Endothelial cell of umbilical vein (primary cell): Measurements from ENCODE around the gene REPS2. TPM values are rescaled to one million over a fixed set of nuclear protein-coding genes. Genes with fewer than 3 reads are reported as not detected.

Experiments used
- BruUV-seq: library from RNA; stranded (reverse); fragments of 400-500 nt; replicated peaks from 2 replicates; lab custom pipeline; 2021; lab: Mats Ljungman, UMichigan
- CTCF ChIA-PET: fragments of 300-600, 350-600 bp; sonication (Branson Sonifier 250); formaldehyde crosslinking; loops from one replicate; lab custom pipeline; 2021; ENCODE audit warnings: antibody characterized with exemption, inconsistent platforms; lab: Charles Lee
- POLR2A ChIA-PET: fragments of 300-600, 350-600 bp; sonication (Branson Sonifier 250); formaldehyde crosslinking; loops from one replicate; lab custom pipeline; 2021; ENCODE audit warnings: antibody characterized with exemption, inconsistent platforms; lab: Charles Lee
- DNase-seq: peaks from one replicate; pipeline ENCODE4 v3.0.0-alpha.2; 2011; ENCODE audit warnings: low read depth, low spot score
- FAIRE-seq: peaks from 2 replicates; lab custom pipeline; 2011; peaks lifted over from hg19 to GRCh38; lab: Jason Lieb, UNC
- H2AFZ ChIP-seq: 2 replicates; pipeline ENCODE4 v1.6.0; 2012; ENCODE audit warnings: low read depth, low read length, control low read depth, inconsistent platforms
- H3K27ac ChIP-seq: 2 replicates; pipeline ENCODE4 v1.5.1; 2011; ENCODE audit warnings: low read depth, mild to moderate bottlenecking, control low read depth, low read length, moderate library complexity; ENCODE audit not compliant: insufficient read depth
- H3K27me3 ChIP-seq, 2 experiments: 2 replicates each; pipeline versions ENCODE4 v1.6.0 to v1.6.1; 2011; ENCODE audit warnings: low read length in 2 of 2, mixed read lengths in 1 of 2; ENCODE audit not compliant: control insufficient read depth in 2 of 2, insufficient read depth in 2 of 2
- H3K36me3 ChIP-seq, 2 experiments: 2 replicates in 1 of 2; 3 replicates in 1 of 2; pipeline ENCODE4 v1.5.1; 2011; ENCODE audit warnings: low read length in 2 of 2, mild to moderate bottlenecking in 1 of 2, moderate library complexity in 1 of 2; ENCODE audit not compliant: control insufficient read depth in 2 of 2, insufficient read depth in 2 of 2; ENCODE audit errors: extremely low read depth in 1 of 2
- H3K4me1 ChIP-seq: 3 replicates; pipeline ENCODE4 v1.5.1; 2011; ENCODE audit warnings: mild to moderate bottlenecking, low read length; ENCODE audit not compliant: control insufficient read depth, insufficient read depth; ENCODE audit errors: extremely low read depth
- H3K4me2 ChIP-seq: 2 replicates; pipeline ENCODE4 v1.6.1; 2011; ENCODE audit warnings: low read length, control low read depth, mixed read lengths; ENCODE audit not compliant: insufficient read depth
- H3K4me3 ChIP-seq, 3 experiments: fragments of 200-600 bp in 1 of 3; sonication (generic), shearing (Covaris generic) in 1 of 3; replicated peaks in 1 of 3; 2 replicates each; pipeline ENCODE4 v1.5.1; 2011 to 2016; ENCODE audit warnings: control low read depth in 3 of 3, low read length in 3 of 3, mild to moderate bottlenecking in 2 of 3, inconsistent platforms in 1 of 3, low read depth in 1 of 3, moderate library complexity in 1 of 3; ENCODE audit not compliant: insufficient read depth in 1 of 3
- H3K79me2 ChIP-seq: 2 replicates; pipeline ENCODE4 v1.6.0; 2012; ENCODE audit warnings: low read length, inconsistent platforms; ENCODE audit not compliant: control insufficient read depth, insufficient read depth
- H3K9ac ChIP-seq: replicated peaks from 2 replicates; pipeline ENCODE3; 2011; ENCODE audit warnings: low read length, control low read depth; ENCODE audit not compliant: insufficient read depth; ENCODE audit errors: extremely low read depth
- H3K9me1 ChIP-seq: replicated peaks from 3 replicates; pipeline ENCODE4 v1.6.0; 2011; ENCODE audit warnings: mild to moderate bottlenecking, low read length; ENCODE audit not compliant: control insufficient read depth, insufficient read depth; ENCODE audit errors: extremely low read depth
- H3K9me3 ChIP-seq: replicated peaks from 2 replicates; pipeline ENCODE4 v1.5.1; 2012; ENCODE audit warnings: low read length, inconsistent platforms; ENCODE audit not compliant: control insufficient read depth, insufficient read depth
- H4K20me1 ChIP-seq: replicated peaks from 2 replicates; pipeline ENCODE3; 2011; ENCODE audit warnings: mild to moderate bottlenecking, low read length; ENCODE audit not compliant: control insufficient read depth, insufficient read depth; ENCODE audit errors: extremely low read depth
- EZH2 ChIP-seq: IDR thresholded peaks from 2 replicates; pipeline ENCODE4 v1.6.1; 2012; ENCODE audit warnings: borderline replicate concordance, low read depth, mild to moderate bottlenecking, moderate library complexity, low read length, inconsistent platforms; ENCODE audit not compliant: severe bottlenecking
- FOS ChIP-seq: IDR thresholded peaks from 2 replicates; pipeline ENCODE4 v1.6.1; 2011; ENCODE audit warnings: mild to moderate bottlenecking, low read length, moderate library complexity, borderline replicate concordance; ENCODE audit not compliant: insufficient read depth
- GATA2 ChIP-seq: IDR thresholded peaks from 2 replicates; pipeline ENCODE4 v1.7.0; 2011; ENCODE audit warnings: low read depth, mild to moderate bottlenecking, moderate library complexity, mixed read lengths, low read length; ENCODE audit not compliant: insufficient read length, insufficient read depth
- JUN ChIP-seq: IDR thresholded peaks from 2 replicates; pipeline ENCODE4 v1.6.1; 2011; ENCODE audit warnings: borderline replicate concordance, low read depth; ENCODE audit not compliant: insufficient read length, insufficient read depth
- MYC ChIP-seq: IDR thresholded peaks from one replicate; pipeline ENCODE4 v1.6.1; 2011; ENCODE audit warnings: mild to moderate bottlenecking, low read depth, low read length
- POLR2A ChIP-seq: IDR thresholded peaks from 2 replicates; pipeline ENCODE4 v1.6.1; 2012; ENCODE audit warnings: low read depth, mild to moderate bottlenecking, control low read depth, low read length
- POLR2AphosphoS5 ChIP-seq: IDR thresholded peaks from 2 replicates; pipeline ENCODE4 v1.6.1; 2012; ENCODE audit warnings: low read depth, mild to moderate bottlenecking, control low read depth, low read length, moderate library complexity; ENCODE audit not compliant: insufficient read depth
- dilution Hi-C: fragments of 300-500 bp; cut with MboI; formaldehyde crosslinking; loops from one replicate; pipeline ENCODE4 v1.15.0; 2019; ENCODE audit warnings: low sequenced_read_pairs; ENCODE audit not compliant: extremely low pct_ligation_motif_present
- intact Hi-C: fragments of 100-400 bp; cut with micrococcal nuclease; formaldehyde crosslinking; loops from one replicate; pipeline ENCODE4 v1.10.0; 2022
- polyA plus RNA-seq, 4 experiments: library from polyadenylated mRNA; depleted of rRNA in 3 of 4; stranded (reverse) in 3 of 4; unstranded in 1 of 4; fragments of >200 nt; gene quantifications; 2 replicates each; pipeline versions ENCODE4 v1.2.1 to v1.2.3, GENCODE V29; 2011 to 2012; ENCODE audit warnings: missing spikeins in 1 of 4
- total RNA-seq: library from RNA; stranded (reverse); gene quantifications from 2 replicates; pipeline ENCODE4 v1.2.3, GENCODE V29; 2021
- TF ChIP-seq, protein P1 (sequence below), 2 donors: IDR thresholded peaks; 1 replicate in 1 of 2; 2 replicates in 1 of 2; pipeline ENCODE4 v1.5.1; 2011; ENCODE audit warnings: low read length in 2 of 2, mild to moderate bottlenecking in 2 of 2, moderate library complexity in 2 of 2, control low read depth in 1 of 2, inconsistent platforms in 1 of 2, low read depth in 1 of 2; ENCODE audit not compliant: insufficient read depth in 1 of 2; ENCODE audit errors: extremely low read depth in 1 of 2
- TF ChIP-seq, protein P2 (sequence below): IDR thresholded peaks from 2 replicates; pipeline ENCODE4 v1.6.1; 2011; ENCODE audit not compliant: insufficient read depth, insufficient read length

The REPS2 gene
- total and polyA plus RNA-seq, 2 donors (not counting 3 experiments of a cell fraction or from before 2014, with no cell fraction given) = 0.91 to 2.6 TPM

DNA sequence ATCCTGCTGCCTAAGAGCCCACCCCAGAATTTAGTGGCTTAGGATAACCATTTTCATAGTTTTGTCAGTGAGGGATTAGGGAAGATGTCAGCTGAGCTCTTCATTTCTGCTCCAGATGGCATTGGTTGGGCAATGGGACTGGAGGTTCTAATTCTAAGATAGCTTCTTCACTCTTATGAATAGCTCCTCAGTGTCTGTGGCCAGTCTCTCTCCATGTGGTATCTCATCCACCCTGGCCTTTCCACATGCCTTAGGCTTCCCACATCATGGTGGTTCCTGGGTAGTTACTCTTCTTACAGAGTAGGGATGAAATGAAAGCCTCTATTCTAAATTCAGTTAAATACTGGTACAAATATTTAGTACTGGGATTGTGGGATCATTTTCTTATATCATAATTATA, 31.3 kb downstream of the REPS2 start:
- Histone ChIP-seq H3K4me3 (no peak overlapping the region), H2AFZ (no peak overlapping the region), H3K27me3 (no peaks in the 10 kb centered on the region), H3K9me1 (no peaks in the 10 kb centered on the region), H3K9me3 (no peaks in the 10 kb centered on the region), H3K4me2 (no peak overlapping the region), H3K9ac (no peak overlapping the region), H3K4me1 (no peaks in the 10 kb centered on the region), H4K20me1 (no peaks in the 10 kb centered on the region), H3K79me2 (no peaks in the 10 kb centered on the region), H3K27ac (no peak overlapping the region), H3K36me3 (no peaks in the 10 kb centered on the region)
- TF ChIP-seq MYC (no peak), EZH2 (no peak), JUN (no peak)
- TF ChIP-seq, protein P1, sequence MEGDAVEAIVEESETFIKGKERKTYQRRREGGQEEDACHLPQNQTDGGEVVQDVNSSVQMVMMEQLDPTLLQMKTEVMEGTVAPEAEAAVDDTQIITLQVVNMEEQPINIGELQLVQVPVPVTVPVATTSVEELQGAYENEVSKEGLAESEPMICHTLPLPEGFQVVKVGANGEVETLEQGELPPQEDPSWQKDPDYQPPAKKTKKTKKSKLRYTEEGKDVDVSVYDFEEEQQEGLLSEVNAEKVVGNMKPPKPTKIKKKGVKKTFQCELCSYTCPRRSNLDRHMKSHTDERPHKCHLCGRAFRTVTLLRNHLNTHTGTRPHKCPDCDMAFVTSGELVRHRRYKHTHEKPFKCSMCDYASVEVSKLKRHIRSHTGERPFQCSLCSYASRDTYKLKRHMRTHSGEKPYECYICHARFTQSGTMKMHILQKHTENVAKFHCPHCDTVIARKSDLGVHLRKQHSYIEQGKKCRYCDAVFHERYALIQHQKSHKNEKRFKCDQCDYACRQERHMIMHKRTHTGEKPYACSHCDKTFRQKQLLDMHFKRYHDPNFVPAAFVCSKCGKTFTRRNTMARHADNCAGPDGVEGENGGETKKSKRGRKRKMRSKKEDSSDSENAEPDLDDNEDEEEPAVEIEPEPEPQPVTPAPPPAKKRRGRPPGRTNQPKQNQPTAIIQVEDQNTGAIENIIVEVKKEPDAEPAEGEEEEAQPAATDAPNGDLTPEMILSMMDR (IDR thresholded peaks at IDR 0.05; ENCODE audit: extremely low read depth in 1 of 2, insufficient read depth in 1 of 2, low read depth in 1 of 2, low read length in 2 of 2) = no peak
- CTCF ChIA-PET = interaction anchor here (0.7 kb wide), 1 partner anchor 15 kb away, joined by 3 read pairs; no protein-coding TSS in a partner anchor
- FAIRE-seq = no peak
- dilution Hi-C loops = no loop called here
- POLR2A ChIA-PET = no interaction called here
- intact Hi-C loops = no loop called here
- no TSS peak for BruUV-seq
- DNase-seq = no peak

DNA sequence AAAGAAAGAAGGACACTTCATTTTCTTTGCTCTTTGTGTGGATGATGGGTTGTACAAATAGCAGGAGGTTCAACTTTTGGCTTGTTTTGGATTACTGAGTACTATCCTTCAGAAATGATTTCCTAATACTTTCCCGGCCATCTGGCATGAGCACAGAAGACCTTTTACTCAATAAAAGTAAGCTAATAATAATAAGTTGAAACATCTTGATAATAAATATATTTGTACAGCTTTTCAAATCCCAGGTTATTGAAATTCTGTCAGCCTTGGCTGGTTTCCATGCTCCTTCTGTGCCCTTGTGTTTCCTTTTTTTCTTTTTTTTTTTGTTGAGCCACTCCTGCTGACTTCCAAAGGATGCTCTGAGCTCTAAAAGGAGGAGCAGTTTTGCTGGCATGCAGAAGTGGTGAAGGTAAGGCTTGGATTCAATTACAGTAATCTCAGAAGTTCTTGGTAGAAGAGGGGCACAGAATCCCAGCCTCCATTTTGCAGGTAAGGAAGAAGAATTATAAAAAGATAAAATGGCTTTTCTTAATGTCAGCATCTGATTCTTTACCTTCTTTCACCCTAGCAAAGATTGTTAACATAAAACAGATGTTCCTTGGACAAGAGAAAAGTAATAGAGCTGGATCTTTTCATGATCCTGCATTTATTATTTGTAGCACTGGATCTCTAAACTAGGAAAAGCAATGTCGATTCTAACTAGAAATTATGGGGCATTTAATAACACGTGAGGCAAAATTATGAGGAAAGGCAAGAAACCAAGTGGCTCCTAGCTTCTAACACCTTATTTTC, 31.9 kb downstream of the REPS2 start:
- Histone ChIP-seq H2AFZ (no peak overlapping the region), H3K9ac (no peak overlapping the region), H3K27me3 (no peaks in the 10 kb centered on the region), H3K27ac (no peak overlapping the region), H3K9me1 (no peaks in the 10 kb centered on the region), H3K36me3 (no peaks in the 10 kb centered on the region), H4K20me1 (no peaks in the 10 kb centered on the region), H3K4me3 (no peak overlapping the region), H3K4me1 (no peaks in the 10 kb centered on the region), H3K9me3 (no peaks in the 10 kb centered on the region), H3K79me2 (no peaks in the 10 kb centered on the region), H3K4me2 (no peak overlapping the region)
- POLR2A ChIA-PET = no interaction called here
- no peak for TF ChIP-seq GATA2
- TF ChIP-seq, protein P2, sequence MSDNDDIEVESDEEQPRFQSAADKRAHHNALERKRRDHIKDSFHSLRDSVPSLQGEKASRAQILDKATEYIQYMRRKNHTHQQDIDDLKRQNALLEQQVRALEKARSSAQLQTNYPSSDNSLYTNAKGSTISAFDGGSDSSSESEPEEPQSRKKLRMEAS = no peak
- TF ChIP-seq JUN = no peak
- TF ChIP-seq POLR2AphosphoS5 = no peak
- no peak for TF ChIP-seq EZH2
- no peak for TF ChIP-seq POLR2A
- TF ChIP-seq, protein P1 (IDR thresholded peaks at IDR 0.05; ENCODE audit: extremely low read depth in 1 of 2, insufficient read depth in 1 of 2, low read depth in 1 of 2, low read length in 2 of 2) = no peak
- TF ChIP-seq FOS = no peak
- no peak for TF ChIP-seq MYC
- CTCF ChIA-PET = no interaction called here
- no peak for FAIRE-seq
- DNase-seq = no peak
- dilution Hi-C loops = no loop called here
- no TSS peak for BruUV-seq
- intact Hi-C loops = no loop called here
